NCI-H128 (cell line): ENCODE measurements around the gene GDPD3.
A peak's percentile ranks its signal among the peaks of the same experiment; 100 is the strongest.

ENCODE experiments used
- DNase-seq: peaks from one replicate; lab custom pipeline; 2025; ENCODE audit not compliant: unreplicated experiment; lab: John Stamatoyannopoulos, UW

GDPD3 gene

DNA sequence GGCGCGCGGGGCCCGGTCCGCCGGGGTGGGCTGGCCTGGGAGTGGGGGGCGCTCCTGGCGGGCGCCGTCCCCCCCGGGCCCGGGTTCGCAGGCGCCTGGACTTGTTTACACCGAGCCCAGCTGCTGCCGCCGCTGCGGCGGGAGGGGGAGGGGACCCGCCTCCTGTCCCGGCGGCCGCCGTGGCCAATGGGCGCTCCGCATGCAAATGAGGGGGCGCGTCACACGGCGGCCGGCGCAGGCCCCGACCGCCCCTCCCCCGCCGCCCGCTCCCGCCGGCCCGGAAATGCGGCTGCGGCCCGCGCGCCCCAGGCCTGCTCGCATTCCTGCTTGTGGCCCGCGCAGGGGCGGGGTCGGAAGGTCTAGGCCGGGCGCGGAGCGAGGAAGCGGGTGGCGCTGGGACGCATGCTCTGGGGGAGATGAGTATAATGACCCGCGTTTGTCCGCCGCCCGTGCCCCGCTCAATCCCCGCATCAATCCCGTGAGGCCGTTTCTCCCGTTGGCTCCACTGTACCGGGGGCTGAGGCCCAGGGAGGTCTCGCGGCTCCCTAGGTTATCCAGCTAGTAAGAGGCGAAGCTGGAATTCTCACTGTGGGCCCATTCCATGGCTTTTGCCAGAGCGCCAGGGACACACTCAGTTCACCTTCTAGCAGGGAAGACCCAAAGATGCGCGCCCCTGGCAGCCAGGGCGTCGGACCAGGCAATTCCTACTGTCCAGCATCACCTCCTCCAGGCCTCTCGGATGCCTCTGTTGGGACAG is 17.1 kb downstream of the GDPD3 start, which contains the start of gene YPEL3:
TSS of gene YPEL3 (minus strand) at position 109 of the 757 bp plus-strand sequence. CDS start 731 bp downstream, outside the sequence.
- DNase-seq, result peak; percentile 41

DNA sequence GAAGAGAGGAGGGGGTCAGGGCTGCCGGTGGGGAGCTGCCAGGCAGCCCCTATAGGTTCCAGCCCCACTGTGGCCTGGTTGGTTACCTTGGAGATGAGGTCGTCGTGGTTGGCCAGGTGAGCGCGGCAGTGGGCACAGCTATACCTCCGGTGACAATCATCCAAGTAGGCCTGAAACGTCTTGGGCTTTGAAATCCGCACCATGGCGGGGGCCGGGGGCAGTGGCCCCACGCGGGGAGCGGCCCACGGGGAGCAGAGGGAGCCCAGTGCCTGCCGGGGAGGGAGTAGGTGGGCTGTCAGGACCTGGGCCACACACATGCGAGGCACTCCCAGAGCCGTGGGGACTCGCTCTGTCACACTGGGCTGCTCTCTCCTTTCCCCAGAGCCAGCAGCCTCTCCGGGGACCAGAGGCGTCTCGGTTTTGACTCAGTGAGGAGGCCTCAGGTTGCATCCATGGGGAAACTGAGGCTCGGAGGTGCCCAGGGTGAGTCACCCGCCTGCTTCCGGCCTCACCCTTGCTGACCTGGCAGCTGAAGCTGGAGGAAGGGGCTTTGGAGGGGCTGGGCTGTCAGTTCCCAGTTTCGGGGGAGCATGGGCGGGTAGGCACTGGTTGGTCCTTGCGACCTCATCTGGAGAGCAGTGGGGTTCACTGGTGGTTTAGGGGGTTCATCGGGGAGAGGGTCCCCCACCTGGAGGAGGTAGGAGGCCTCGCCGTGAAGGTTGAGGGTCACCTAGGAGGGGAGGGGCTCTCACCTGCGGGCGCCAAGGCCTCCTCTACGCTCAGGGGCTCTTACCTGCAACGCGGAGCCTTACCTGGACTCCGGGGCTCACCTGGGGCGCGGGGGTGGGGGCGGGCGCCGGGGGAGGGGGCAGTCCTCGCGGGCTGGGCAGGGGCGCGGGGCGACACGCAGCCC is 17.9 kb downstream of the GDPD3 start:
- DNase-seq, result no peak

DNA sequence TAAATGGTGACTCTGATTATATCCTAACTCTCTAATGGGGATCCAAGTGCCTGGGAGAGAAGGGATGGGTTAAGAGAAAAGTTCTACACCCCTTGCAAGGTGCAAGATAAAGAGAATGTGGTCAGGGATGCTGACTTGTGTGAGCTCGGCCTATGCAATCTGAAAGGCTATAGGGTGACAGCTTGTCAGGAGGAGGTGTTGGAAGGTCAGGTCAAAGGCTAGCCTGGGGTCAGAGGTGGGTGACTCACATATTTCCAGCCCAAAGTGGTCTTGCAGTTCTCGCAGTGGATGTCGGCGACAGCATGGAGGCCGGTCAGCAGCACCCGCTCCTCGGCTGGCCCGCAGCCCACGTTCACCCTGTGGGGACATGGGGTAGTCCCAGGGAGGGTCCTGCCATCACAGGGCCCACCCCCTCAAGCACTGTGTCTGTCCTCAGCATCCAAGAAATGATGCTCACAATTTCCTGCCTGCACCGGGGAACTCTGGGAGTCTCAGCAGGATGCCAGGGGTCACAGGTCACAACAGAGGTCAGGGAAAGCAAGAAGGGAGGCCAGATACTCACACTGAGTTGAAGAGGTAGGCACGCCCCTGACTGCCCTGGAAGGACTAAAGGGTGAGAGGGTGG is 18.7 kb downstream of the GDPD3 start:
- no peak for DNase-seq

GRCh38 chr16:30092373-30093010 is 20.8 kb downstream of the GDPD3 start:
- no peak for DNase-seq

DNA sequence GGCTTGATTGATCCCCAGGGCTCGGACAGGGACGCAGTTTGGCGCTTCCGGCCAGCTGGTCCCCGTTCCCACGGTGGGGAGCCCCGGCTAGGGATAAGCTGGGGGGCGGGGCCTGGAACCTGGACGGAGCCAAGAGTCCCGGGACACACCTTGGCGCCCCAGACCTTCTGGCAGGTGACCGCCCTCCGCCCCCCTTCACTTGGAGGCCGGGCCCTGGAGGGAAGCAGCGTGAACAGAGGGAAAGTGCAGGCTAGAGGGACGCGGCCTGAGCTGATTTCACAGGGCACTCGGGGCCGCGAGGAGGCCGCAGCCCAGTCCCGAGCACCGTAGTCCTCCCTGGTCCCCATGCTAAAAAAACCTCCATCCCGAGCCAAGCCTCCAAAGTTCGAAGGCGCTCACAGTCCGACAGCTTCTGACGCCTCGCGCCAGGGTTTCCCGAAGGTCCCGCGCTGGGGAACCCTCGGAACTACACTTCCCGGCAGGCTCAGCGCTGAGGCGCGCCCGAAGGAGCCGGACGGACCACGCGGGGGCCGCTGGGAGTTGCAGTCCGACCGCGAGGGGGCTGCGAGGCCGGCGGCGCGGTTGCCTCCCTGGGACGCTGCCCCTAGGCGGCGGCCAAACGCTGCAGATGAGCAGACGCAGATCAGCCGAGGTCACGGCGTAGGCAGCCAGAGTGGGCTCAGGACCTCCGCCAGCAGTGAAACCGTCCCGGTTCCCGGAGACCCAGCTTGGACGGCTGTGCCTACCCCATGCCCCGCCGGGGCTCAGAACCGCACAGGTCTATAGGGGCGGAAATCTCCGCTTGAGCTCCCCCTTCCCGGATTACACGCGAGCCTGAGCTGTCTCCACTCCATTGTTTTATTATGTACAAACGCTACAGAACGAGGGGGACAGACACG is 21.6 kb downstream of the GDPD3 start, which contains the start of gene TBX6:
TSS of gene TBX6 (minus strand) at position 451 of the 899 bp plus-strand sequence. CDS start 731 bp downstream, outside the sequence.
- peak; percentile 69 for DNase-seq

DNA sequence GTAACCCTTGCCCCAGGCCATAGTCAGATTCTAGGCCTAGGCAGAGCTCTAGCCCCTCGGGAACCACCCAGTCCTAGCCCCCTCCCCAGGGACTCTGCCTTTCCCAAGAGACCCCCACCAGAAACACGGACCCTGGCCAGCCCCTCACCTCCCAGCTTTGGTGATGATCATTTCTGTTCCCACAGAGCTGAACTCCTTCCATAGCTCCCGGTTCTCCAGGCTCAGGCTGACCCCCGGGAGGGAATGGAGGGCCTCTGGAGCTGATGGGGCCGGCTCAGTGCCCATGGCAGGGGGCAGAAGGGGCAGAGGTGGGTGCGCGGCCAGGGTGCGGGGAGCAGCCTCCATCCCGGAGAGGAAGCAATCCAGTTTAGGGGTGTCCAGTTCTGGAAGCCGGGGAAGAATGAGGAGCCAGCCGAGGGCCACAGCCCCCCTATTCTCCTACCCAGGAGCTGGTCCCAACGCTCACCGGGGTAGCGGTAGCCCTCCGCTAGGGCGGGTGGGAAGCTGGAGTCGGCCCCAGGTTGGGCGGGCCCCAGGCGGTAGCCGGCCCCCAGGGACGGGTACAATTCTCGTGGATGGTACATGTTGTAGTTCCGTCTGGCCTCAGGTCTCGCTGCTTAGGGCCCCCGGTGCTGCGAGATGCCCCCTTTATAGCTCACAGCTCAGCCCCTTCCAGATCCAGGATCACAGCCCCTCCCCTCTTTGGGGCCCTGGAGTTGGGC is 22.6 kb downstream of the GDPD3 start:
- DNase-seq, result no peak

GRCh38 chr16:30088832-30089624 is 24.3 kb downstream of the GDPD3 start:
- no peak for DNase-seq

GRCh38 chr16:30088237-30088831 is 25.0 kb downstream of the GDPD3 start:
- DNase-seq, result no peak

DNA sequence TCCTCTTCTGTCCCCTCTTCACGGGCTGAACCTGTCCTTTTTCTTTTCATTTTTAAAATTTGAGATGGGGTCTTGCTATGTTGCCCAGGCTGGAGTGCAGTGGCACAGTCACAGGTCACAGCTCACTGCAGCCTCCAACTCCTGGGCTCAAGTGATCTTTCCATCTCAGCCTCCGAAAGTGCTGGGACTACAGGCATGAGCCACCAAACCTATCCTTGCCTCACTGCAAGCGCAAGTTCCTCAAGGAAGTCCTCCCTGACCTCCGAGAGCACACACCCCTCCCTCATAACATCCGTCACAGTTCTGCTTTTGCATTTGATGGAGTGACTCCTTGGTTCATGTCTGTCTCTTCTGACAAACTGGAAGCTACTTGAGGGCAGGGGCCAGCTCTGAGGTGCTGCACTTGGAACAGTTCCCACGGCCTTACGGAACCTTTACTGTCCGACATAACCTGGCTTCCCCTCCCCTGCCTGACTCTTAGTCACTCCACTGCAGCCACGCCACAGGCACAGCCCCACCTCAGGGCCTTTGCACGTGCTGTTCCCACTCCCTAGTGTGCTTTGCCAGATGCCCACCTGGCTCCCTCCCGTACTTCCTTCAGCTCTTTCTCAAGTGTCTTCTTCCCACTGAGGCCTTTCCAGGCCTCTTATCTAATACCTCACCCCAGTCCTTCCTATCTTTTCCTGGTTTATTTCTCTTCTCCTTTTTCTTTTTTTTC is 26.0 kb downstream of the GDPD3 start:
- DNase-seq, result no peak

DNA sequence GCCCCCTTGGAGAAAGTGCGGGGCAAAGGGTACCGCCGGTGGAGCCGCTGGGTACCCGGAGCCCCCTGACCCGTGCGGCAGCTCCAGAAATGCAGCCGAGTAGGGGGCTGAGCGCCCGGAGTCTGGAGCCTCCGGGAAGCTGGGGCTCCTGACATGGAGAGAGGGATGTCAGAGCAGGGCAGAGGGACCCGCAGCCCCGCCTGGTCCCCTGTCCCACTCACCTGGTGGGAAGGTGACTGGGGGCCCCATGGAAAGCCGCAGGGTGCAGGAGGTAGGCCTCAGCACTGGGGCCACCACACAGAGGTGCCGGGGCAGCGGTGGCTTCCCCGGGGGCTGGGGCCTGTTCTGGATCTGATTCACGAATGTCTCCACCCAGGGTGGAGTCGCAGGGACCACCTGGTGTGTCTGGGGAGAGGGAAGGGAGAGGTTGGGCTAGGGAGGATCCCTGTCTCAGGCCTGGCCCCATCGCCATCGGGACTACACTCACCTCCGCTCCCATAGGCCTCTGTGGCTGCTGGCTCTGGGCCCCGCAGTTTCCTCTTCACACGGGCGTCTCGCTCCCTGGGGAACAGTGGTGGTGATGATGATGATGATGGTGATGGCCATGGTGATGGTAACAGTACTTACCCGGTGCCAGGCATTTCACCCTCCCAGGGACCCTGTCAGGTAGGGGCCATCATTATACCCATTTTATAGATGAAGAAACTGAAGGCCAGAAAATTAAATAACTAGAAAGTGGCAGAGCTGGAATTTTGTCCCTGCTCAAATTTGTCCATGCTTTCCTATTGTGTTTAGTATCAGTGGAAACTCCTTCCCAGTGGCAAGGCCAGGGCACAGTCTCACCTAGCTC is 26.8 kb downstream of the GDPD3 start:
- no peak for DNase-seq

DNA sequence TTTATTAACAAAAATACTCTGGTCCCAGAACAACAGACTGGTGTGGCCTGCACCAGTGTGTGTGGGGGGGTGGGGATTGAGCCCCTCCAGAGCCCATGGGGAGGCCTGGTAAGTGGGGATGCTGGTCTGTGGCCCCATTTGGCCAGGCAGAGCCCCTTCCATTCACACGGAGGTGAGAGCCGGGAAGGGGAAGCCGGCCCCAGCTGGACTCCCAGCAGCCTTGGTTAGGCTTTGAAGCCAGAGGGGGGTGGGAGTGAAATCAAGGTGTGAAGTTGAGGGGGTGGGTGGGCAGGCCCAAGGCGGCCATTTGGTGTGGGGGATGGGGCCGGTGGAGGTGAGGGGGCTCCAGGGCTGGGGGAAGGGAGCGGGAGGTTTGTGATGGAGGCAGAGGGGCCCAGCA is 27.5 kb downstream of the GDPD3 start:
- DNase-seq, result no peak

GRCh38 chr16:30085247-30085646 is 28.1 kb downstream of the GDPD3 start:
- no peak for DNase-seq

- DNase-seq, result no peak
Measured at GRCh38 chr16:30084816-30085159, 28.5 kb downstream of the GDPD3 start.

GRCh38 chr16:30084096-30084815 is 29.1 kb downstream of the GDPD3 start:
- DNase-seq, result no peak

DNA sequence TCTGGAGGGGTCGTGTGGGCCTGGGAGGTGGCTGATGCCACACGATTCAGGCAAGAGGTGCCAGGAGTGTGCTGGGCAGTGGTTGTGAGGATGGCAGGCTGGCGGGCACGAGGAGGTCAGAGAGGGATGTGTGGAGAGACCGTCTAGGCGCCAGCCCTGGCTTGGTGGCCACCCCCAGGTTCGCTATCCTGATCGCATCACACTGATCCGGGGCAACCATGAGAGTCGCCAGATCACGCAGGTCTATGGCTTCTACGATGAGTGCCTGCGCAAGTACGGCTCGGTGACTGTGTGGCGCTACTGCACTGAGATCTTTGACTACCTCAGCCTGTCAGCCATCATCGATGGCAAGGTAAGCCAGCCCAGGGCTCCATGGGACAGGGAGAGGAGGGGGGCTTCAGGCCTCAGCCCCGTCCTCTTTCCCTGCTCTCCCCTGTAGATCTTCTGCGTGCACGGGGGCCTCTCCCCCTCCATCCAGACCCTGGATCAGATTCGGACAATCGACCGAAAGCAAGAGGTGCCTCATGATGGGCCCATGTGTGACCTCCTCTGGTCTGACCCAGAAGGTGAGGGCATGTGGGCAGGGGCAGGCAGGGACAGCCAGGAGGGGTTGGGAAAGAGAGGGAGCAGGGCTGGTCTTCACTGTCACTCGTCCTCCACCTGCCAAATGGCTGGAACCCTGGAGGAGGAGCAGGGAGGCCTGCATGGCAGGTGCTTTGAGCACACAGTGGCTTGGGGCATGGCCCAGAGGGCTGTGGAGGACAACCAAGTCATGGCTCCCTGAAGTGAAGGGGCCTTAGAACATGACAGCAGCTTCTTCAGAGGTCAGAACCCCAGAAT is 29.9 kb downstream of the GDPD3 start:
- DNase-seq, result no peak
